GM21526 (cell line): ENCODE data around the gene TSR3.
A peak's percentile ranks its signal among the peaks of the same experiment; 100 is the strongest.

ENCODE experiments used
- ATAC-seq: cut with Tn5 transposase; IDR thresholded peaks from one replicate; pipeline ENCODE4 v1.9.1; 2021; ENCODE audit warnings: moderate library complexity; ENCODE audit not compliant: unreplicated experiment, low FRiP score

Gene TSR3

DNA sequence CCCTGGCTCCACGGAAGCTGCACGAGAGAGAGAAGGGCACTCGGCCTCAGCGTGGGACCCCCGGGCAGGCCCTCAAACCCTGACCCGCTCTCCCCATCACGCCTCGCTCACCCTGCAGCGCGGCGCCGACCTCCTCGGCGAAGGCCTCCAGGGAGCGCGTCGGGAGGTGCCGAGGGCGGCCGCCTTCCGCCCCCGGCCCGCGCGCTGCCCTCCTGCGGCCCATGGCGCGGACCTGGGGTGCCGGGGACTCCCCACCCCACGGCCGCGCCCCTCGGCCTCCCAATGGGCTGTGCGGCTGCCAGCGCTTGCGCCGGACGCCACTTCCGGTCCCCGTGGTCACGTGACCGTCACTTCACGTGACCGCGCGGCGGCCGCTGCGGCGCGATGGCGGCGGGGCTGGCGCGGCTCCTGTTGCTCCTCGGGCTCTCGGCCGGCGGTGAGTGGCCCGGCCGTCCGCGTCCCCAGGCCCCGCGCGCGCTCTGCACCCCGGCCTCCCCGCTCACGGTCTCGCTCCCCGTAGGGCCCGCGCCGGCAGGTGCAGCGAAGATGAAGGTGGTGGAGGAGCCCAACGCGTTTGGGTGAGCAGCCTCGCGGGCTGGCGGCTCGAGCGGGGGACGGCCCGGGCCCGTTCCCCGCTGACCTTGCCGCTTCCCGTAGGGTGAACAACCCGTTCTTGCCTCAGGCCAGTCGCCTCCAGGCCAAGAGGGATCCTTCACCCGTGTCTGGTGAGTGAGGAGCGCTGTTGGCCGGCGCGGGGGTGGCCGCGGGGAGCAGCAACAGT is at the start of gene TSR3, which contains the start of gene GNPTG:
Gene TSR3 (minus strand): TSS at position 297 of the 781 bp plus-strand sequence. CDS start 74 bp downstream, at position 223.
Gene GNPTG (plus strand): TSS at position 350 of the 781 bp plus-strand sequence. CDS start 35 bp downstream, at position 385.
- ATAC-seq = peak; percentile 45

DNA sequence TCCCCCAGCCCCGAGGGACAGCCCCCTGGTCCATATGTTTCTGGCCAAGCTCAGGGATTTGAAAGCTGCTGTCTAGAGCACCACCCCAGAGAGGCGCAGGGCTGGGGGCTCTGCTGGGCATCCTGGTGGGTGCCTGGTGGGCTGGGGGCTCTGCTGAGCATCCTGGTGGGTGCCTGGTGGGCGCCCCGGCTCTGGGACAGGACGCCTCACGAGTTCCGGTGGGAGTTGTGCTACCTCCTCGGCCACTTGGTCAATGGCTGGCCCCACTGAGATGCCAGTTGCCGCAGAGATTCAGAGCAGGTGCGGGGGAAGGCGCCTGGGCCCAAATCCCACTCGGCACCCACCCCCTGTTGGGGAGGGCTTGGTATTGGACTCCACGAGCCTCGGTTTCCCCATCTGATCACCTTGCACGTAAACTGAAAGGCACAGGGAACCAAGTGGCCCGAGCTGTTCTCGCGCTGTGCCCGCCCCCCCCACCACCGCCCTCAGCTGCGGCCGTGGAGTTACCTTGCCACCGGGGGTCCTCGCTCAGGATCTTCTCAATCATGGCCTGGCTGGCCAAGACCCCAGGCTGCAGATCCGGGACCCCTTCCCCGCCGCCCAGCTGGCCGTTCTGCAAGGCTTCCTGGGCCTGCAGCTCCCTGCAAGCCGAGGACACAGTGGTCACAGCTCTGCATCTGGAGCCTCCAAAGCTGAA is 49.5 kb upstream of the TSR3 start:
- ATAC-seq = no peak

DNA sequence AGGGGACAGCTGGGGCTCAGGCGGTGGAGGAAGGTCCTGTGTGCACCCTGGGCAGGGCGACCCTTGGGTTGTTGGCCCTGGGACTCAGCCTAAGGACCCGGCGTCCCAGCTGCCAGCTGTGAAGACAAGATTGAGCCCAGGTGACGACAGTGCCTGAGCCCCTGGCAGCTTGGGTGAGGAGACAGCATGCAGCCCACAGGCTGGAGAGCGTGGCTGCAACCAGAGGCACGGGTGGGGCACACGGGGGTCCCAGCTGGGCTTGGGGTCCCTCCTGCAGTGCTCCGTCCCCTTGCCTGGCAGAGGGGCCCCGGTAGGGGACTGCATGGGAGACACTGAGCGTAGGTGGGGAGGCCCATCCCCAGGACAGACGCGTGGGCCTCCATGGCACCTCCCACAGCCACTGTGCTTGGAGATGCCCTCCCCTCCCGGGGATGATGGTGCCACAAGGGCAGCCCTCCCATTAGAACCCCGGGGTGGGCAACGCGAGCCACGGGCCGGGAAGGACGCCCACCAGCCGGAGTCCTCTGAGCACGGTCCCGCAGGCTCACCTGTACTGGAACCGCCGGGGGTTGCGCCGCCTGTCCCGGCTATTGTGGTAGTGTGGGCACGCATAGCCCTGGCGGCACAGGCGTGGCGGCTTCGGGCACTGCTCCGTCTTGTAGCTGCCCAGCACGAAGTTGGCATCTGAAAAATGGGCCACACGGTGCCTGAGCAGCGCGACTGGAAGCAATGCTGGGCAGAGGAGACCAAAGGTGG is 47.3 kb upstream of the TSR3 start:
- no peak for ATAC-seq

DNA sequence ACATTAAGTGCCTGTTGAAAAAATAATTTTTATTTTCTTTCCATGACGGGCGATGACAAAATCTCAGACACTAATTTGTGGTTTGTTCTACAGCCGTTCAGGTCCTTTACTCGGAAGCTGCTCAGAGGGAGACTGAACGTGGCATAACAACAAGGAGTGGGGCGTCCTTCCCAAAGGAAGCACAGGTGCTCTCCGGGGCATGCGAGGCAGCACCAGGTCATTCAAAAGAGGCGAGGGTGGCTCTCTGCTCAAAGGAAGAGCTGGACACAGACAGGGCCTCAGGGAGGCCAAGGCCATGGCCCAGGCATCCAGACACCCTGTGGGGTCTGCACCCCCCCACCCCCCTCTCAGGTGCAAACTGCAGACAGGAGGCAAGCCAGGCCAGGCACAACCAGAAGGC is 46.7 kb upstream of the TSR3 start:
- ATAC-seq = no peak

DNA sequence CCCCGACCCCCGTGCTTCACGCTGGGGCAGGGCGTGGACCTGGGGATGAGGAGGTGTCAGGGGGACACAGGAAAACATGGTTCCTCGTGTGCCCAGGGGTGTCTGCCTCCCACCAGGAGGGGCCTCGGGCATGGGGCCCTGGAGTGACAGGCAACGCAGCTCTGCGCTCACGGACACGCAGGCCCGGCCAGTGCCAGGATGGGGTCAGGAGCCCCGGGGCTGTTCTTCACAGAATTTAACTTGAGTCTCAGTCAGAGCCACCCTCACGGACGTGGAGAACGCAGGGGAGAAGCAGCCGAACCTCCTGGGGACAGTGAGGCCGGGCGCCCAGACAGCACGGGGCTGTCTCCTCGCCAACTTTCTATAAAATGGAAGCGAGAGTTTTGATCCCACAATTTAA is 46.1 kb upstream of the TSR3 start:
- ATAC-seq = no peak

DNA sequence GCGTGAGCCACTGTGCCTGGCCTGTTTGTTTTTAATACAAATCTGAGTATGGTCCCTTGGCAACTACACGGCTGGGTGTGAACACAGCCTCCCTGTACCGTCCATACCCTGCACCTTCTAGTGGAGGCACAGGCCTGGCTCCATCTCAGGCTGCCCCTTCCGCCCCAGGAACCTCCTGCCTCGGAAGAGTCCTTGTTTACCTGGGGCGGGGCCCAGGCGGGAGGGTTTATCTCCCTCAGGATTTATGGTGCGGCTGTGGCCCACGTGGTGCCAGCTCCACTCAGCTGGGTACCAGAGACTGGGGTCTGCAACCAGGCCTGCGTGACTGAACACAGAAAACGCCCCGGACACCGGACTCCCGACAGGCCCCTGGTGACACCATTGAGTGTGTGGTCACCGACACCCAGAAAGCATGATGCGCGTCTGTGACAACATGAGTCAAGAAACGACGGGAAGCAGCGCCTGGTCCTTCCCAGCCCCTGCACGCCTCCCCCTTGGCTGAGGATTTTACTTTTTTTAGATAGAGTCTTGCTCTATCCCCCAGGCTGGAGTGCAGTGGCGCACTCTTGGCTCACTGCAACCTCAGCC is 43.9 kb upstream of the TSR3 start:
- no peak for ATAC-seq

DNA sequence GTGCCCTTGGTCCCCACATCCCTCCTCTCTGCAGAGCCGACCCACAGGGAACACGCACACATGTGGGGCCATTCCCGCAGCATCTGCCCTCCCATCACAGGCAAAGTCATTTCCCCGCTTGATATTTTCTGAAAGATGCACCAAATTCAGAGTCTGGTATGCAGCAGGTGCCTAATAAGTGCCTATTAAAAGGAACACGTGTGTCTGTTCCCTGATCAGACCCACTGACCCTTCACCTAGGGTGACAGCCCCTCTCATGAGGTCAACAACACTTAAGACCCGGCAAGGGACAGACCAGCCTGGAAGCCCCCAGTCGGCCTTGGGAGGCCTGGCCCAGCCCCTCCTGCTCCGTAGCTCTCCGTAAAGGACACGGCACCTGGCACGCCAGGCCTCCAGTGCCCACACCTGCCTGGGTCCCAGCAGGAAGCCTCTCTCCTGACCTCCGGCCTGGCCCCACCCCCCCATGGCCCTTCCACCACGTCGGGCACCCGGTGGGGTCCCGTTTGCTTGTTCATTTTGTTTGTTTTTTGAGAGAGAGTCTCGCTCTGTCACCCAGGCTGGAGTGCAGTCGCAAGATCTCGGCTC is 42.8 kb upstream of the TSR3 start:
- ATAC-seq = no peak

DNA sequence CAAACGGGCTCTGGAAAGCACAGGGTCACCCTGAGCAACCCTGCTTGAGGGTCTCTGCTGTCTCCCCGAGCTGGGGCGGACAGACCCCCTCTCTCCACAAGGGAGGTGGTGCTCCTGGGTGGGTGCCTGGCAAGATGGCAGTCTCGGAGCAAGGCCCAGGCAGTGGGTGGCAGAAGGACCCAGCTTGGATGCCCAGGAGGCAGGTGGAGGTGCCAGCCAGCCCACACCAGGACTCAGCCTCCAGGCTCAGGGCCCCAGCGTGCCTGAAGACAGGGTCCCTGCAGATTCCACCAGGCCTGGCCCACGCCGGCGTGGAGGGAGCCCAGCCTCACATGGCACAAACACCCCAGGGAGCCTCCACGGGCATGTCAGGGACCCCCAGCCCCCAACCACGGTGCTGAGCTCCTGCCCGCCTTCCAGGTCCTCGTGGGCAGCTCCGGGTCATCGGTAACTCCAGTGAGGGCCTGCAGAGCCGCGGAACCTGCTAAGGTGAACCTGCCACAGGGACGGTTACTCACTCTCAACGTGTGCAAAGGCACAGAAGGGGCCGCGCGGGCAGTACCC is 42.0 kb upstream of the TSR3 start:
- no peak for ATAC-seq

DNA sequence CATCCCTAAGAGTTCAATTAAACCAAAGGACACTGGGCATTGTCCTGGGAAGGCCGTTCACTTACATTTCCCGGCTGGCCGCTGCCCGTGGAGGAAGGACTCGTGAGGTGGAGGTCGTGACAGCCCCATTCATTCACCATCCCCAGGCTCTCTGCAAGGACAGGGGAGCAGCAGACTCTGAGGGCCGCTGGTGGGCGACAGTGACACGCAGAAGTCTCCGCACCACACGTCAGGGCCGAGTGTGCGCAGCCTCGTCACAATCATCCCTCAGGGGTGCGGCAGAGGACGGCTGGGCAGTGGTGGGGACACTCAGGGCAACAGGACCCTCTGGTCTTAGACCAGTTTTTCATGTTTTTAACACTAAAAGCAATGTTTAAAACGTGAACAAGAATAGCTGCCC is 41.1 kb upstream of the TSR3 start:
- ATAC-seq = no peak

DNA sequence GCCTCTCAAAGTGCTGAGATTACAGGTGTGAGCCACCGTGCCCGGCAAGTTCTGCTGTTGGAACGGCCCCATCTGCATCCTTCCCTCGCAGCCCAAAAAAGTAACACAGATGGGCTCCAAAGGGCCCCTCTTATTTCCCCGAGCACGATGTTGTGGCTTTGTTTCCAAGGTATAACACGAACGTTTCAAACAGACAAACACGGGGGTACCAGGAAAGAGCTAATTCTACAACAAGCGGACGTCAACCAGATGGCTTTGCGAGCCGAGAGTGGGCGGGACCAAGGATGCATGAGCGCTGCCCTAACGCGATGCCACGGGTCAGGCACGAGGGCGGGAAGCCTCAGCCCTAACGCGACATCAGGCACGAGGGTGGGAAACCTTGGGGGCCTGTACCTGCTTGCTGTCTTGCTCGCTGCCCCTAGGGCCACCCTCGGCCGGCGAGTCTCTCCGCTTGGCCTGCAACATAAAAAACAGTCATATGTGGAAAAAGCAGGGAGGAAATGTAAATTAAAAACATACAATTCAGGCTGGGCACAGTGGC is 38.6 kb upstream of the TSR3 start:
- ATAC-seq = no peak

DNA sequence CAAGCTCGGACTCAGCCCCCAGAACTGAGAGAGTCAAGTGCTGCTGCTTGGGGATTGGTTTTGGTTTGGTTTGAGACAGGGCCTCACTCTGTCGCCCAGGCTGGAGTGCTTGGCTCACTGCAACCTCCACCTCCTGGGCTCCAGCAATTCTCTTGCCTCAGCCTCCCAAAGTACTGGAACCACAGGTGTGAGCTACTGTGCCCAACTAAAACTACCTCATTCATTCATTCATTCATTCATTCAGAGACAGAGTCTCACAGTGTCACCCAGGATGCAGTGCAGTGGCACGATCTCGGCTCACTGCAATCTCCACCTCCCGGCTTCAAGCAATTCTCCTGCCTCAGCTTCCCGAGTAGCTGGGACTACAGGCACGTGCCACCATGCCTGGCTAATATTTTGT is 38.1 kb upstream of the TSR3 start:
- ATAC-seq = no peak

DNA sequence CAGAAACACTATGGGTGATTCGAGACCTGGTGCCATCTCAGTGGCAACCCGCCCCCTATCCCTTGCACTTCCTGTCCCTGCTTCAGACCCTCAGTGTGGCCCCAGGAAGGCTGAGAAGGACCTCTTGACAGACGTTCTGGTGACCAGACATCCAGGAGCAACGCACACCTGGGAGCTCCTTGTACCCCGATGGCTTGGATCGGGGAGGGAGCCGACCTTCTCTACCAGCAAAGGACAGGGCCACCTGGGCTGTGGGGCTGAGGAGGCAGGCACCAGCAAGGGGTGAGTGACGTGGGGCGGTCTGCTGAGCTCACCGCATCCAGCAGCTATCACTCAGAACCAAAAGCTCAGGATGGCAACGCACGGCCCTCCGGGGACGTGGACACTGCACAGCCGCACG is 35.7 kb upstream of the TSR3 start:
- ATAC-seq = no peak

DNA sequence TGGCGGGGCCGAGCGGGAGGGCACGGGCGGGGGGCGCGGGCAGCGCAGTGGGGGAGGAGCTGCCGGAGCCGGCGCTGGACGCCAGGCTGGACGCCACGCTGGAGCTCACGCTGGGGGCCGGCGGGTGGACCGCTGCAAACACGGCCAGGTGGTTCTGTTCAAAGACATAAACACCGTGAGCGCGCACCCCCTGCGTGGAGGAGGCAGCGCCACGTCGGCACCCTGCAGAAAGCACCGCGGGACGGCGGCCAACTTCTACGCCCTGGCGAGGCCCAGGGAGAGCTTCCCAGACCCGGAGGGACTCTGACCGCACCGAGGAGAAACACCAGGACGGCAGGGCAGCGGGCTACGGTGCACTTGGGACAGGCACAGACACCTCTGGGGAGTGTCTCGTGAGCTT is 33.6 kb upstream of the TSR3 start:
- no peak for ATAC-seq

DNA sequence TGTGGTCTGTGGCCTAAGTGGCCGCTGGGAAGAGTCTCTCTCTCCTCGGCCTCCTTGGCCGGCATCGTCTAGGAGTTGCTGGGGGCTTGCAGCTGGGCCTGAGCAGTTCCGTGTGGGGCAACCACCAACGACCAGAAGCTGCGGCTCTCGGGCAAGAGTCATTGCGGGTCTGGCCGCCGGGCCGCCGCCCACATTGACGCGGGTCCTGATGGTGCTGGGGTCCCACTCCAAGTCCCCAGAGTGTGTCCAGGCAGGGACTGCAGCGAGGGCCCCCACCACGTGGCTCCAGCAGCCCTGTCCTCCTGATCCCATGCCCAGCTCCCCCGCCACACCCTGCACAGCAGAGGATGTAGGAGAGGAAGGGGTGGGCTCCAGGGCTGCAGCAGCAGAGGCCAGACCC is 31.9 kb upstream of the TSR3 start:
- ATAC-seq = no peak

DNA sequence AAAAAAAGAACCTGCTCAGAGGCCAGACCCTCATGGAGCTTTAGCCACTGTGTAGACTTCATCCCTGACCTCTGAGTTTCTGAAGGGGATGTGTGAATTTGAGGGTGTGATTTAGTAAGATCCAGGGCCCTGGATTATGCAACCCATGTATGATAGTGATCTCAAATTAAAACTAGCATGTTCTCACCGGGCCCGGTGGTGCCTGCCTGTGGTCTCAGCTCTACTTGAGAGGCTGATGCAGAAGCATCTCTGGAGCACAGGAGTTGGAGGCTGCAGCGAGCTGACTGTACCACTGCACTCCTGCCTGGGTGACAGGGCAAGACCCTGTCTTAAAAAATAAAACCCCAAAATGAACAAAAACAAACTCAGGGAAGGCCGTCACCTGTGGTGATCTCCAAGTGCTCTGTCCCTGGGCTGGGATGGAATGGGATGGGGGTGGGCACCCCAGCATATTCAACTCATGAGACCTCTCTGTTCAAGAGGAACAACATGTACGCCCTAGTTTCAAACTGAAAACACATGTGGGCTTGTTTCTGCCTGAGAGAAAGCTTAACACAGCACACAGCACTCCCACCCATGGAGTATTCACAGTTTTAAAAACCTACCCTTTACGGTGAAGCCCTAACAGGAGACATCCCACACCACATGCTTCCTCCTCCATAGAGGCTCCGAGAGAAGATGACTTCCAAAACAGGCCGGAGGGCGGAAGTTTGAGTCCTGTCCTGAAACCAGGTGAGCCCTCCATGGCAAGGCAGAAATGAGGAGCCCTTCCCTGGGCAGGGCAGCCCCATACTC is 30.1 kb upstream of the TSR3 start:
- ATAC-seq = no peak

DNA sequence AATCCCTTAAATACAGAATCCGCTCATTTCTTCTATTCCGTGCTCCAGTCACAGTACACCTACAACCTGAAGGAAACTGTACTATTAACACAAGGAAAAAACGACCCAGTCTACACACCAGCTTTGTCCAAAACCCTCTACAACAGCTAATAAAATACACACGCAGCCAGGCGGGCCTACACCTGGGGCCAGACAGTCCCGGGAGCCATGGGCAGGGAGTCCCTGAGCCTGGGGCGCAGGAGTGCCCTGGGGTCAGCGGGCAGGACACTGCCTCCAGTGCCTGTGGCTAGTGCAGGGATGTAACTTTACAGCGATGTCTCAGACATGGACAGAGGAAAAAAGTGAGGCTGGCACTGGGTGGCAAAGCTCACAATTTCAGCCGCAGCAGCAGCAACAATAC is 28.5 kb upstream of the TSR3 start:
- no peak for ATAC-seq

DNA sequence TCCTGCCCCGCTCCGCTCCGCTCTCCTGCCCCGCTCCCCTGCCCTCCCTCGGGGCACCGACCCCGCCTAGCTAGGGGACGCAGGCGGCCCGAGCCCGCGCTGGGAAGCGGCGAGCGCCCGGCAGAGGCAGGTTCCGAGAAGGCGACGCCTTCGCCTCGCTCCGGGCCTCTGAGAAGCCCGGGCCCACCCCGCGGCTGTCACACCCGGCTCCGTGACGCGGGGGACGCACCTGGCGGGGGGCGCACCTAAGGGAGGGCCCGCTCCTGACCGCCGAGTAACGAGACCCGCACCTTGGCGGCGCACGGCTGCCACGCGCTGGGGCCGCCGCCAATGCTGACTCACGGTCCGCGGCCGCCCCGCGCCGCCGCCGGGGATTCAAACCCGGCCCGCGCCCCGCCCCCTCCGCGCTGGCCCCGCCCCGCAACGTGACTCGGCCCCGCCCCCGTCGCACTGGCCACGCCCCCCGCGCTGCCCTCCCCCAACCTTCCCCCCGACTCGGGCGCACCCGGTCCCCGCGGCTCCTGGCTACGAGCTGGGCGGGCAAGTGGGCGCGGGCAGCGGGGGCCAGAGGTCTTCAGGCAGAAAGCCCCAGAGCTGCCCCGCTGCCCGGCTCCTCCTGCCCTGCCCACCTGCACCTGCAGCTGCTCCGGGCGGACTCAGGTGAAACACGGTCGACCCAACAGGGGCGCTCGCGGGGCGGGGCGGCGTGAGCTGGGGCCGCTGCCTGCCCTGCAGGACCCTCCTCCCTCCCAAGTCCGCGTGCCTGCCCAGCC is 27.8 kb upstream of the TSR3 start:
- ATAC-seq = no peak

DNA sequence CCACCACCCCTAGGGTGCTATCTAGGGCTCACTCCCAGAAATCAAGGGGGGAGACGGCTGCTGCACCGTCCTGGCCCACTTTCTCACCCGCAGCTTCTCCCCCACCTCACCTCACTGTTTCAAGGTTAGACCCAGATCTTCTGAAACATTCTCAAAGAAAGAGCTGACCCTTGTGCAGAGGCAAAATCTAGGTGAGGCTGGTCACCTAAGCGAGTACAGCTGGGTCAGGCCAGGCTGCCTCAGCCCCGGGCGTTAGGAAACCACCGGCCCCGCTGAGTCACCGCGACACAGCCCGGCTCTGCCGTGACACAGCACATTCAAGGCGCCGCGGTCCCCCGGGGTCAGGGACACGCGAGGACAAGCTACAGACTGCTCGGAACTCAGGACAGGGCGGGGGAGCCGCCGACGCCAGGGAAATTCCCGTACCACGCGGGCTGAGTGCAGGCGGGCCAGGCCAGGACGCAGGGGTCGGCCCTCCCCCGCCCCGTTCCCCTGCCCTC is 27.2 kb upstream of the TSR3 start:
- no peak for ATAC-seq
